Measurements from ENCODE around the gene SMTNL2. TPM values are rescaled to one million over a fixed set of nuclear protein-coding genes. Genes with fewer than 3 reads are reported as not detected.

Gene SMTNL2
- total RNA-seq, 2 donors from 2014 or later = 4.6 to 6.3 TPM

DNA sequence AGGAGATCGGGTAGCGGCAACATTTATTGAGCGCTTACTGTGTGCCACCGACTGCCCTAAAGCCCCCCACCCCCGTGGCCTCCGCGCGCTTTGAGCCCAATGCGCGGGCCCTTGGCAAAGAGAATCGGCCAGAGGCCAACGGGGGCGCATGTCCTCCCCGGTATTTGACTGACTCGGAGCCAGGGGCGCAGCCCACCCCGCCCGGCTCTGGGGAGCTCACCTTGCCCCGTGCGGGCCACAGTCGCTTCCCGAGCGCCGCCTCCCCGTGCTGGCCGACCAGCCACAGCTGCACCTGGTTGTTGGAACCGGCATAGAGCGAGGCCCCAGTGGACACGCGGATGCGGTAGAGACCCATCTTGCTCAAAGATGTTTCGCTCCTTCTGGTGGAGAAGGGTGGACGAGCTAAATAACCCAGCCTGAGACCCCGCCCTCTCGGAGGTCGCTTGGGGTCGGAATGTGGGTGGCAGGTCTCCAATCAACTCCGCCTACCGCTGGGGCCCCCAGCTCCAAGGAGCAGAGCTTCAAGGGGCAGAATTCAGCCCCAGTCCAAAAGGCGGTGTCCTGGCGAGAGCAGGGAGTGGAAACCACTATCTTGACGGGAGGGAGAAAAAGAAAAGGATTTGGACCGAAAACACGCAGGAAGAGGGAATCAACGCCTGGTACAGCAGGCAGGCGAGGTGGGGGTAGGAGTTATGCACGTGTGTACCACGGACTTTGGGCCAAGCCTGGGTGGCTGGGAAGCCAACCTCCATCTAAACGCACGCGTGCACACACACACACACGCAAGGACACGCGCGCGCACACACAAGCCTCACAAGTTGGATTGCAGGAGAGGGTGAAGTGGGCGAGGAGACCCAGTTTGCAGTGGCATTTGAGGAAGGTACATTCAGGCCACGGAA lies 57.2 kb downstream of the SMTNL2 start, which contains the start of gene ALOX15:
TSS of gene ALOX15 (minus strand) at position 382 of the 899 bp plus-strand sequence. CDS start at position 355, 27 bp downstream.
- no peak for DNase-seq (ENCODE audit: low spot score)
- Histone ChIP-seq H3K9me3 (no peaks in the 10 kb centered on the region), H3K27me3 (replicated peaks; ENCODE audit: insufficient read depth) (peaks cover 12% of the 10 kb centered on the region), H3K4me3 (no peak within 1 kb of the TSS), H3K4me1 (replicated peaks) (no peaks in the 10 kb centered on the region), H3K36me3 (no peaks in the 10 kb centered on the region), H3K27ac (no peak within 1 kb of the TSS)
- TF ChIP-seq POLR2AphosphoS5 (IDR thresholded peaks at IDR 0.05) (no peak), POLR2A (IDR thresholded peaks at IDR 0.05) (no peak)
- TF ChIP-seq, protein P1, sequence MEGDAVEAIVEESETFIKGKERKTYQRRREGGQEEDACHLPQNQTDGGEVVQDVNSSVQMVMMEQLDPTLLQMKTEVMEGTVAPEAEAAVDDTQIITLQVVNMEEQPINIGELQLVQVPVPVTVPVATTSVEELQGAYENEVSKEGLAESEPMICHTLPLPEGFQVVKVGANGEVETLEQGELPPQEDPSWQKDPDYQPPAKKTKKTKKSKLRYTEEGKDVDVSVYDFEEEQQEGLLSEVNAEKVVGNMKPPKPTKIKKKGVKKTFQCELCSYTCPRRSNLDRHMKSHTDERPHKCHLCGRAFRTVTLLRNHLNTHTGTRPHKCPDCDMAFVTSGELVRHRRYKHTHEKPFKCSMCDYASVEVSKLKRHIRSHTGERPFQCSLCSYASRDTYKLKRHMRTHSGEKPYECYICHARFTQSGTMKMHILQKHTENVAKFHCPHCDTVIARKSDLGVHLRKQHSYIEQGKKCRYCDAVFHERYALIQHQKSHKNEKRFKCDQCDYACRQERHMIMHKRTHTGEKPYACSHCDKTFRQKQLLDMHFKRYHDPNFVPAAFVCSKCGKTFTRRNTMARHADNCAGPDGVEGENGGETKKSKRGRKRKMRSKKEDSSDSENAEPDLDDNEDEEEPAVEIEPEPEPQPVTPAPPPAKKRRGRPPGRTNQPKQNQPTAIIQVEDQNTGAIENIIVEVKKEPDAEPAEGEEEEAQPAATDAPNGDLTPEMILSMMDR (IDR thresholded peaks at IDR 0.05) = no peak
- WGBS = 8% methylated on average over 56 of the region's 58 CpGs
- intact Hi-C loops (cut with DNase I) = no loop called here

DNA sequence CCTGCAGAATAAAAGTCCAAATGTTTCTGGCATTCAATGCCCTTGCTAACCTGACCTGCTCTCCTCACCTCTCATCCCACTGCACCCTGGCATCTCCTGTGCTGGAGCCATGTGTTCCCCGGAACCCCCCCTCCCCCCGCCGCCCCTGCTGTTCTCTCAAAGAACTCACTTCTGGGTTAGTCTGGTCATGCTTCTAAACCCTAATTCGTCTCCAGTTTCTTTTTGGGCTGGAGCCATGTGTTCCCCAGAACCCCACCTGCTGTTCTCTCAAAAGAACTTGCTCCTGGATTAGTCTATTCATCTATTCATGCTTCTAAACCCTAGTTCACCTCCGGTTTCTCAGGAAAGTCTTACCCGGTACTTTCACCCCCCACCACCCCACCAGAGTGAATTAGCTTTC lies 58.0 kb downstream of the SMTNL2 start:
- Histone ChIP-seq H3K27ac (no peak overlapping the region), H3K36me3 (no peaks in the 10 kb centered on the region), H3K27me3 (replicated peaks; ENCODE audit: insufficient read depth) (peaks cover 12% of the 10 kb centered on the region), H3K4me3 (no peak overlapping the region), H3K9me3 (no peaks in the 10 kb centered on the region), H3K4me1 (replicated peaks) (no peaks in the 10 kb centered on the region)
- no peak for DNase-seq (ENCODE audit: low spot score)
- intact Hi-C loops (cut with DNase I) = no loop called here
- 15% methylated on average over 6 of the region's 6 CpGs for WGBS
- TF ChIP-seq POLR2A (IDR thresholded peaks at IDR 0.05) = no peak
- TF ChIP-seq, protein P1 (IDR thresholded peaks at IDR 0.05) = no peak
- TF ChIP-seq POLR2AphosphoS5 (IDR thresholded peaks at IDR 0.05) = no peak

DNA sequence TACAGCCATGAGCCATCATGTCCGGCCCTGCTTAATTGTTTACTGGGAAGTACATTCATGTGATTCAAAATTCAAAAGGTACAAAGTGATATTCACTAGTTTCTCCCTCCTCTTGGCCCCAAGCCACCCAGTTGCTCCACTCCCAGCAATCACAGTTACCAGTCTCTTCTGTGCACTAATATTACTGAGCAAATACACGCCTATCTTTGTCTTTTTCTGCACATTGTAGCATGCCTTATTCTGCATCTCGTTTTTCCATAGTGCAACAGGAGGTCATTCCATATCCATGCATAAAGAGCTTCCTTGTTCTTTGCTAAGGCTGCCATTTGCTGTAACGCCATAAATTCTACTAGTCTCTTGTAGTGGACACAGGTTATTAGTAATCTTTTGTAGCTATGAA lies 59.3 kb downstream of the SMTNL2 start:
- H3K4me3 ChIP-seq = no peak overlapping the region
- H3K27ac ChIP-seq = no peak overlapping the region
- peaks cover 9% of the 10 kb centered on the region for H3K27me3 ChIP-seq (replicated peaks; ENCODE audit: insufficient read depth)
- intact Hi-C loops (cut with DNase I) = no loop called here
- TF ChIP-seq, protein P1 (IDR thresholded peaks at IDR 0.05) = no peak
- TF ChIP-seq POLR2A (IDR thresholded peaks at IDR 0.05) = no peak
- no peak for TF ChIP-seq POLR2AphosphoS5 (IDR thresholded peaks at IDR 0.05)
- H3K9me3 ChIP-seq = no peaks in the 10 kb centered on the region
- no peaks in the 10 kb centered on the region for H3K36me3 ChIP-seq
- DNase-seq (ENCODE audit: low spot score) = no peak
- 40% methylated on average over 4 of the region's 4 CpGs for WGBS
- H3K4me1 ChIP-seq (replicated peaks) = no peaks in the 10 kb centered on the region

DNA sequence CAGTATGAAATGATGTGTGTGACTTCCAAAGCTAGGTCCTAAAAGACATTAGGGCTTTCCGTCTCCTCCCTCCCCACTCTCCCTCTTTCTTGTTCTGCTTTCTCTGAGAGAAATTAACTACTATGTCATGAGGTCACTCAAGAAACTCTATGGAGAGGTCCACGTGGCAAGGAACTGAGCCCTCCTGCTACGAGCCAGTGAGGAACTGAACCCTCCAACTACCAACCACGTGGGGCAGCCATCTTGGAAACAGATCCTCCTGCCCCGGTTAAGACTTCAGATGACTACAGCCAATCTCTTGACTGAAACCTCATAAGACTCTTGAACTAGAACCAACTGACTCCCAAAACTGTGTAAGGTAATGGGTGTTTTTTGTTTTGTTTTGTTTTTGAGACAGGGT lies 61.3 kb downstream of the SMTNL2 start:
- TF ChIP-seq POLR2AphosphoS5 (IDR thresholded peaks at IDR 0.05) (no peak), POLR2A (IDR thresholded peaks at IDR 0.05) (no peak)
- TF ChIP-seq, protein P1 (IDR thresholded peaks at IDR 0.05) = no peak
- 78% methylated on average over 5 of the region's 5 CpGs for WGBS
- no peak overlapping the region for H3K4me3 ChIP-seq
- H3K36me3 ChIP-seq = no peaks in the 10 kb centered on the region
- no peak overlapping the region for H3K27ac ChIP-seq
- no peak for DNase-seq (ENCODE audit: low spot score)
- intact Hi-C loops (cut with DNase I) = no loop called here
- peaks cover 3% of the 10 kb centered on the region for H3K27me3 ChIP-seq (replicated peaks; ENCODE audit: insufficient read depth)
- no peaks in the 10 kb centered on the region for H3K9me3 ChIP-seq
- no peaks in the 10 kb centered on the region for H3K4me1 ChIP-seq (replicated peaks)

DNA sequence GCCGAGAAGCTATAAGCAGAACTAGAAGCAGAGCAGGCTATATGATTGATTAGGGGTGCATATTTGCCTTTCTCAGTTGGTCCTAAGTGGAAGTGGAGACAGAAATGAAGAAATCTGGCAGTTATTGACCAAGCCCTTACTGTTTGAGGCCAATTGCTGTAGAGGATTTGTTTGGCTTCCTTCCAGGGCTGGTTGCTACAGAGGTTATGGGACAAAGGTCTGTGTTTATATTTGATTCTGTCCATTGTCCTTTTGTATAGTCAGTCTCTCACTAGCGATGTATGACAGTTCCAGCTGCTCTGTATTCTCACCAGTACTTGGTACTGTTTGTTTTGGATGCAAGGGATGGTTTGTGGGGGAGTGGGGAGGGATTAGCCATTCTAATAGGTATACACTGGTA lies 64.4 kb downstream of the SMTNL2 start:
- H3K4me3 ChIP-seq = no peak overlapping the region
- 26% methylated on average over 2 of the region's 2 CpGs for WGBS
- H3K36me3 ChIP-seq = no peaks in the 10 kb centered on the region
- DNase-seq (ENCODE audit: low spot score) = no peak
- no peaks in the 10 kb centered on the region for H3K9me3 ChIP-seq
- no peak overlapping the region for H3K27ac ChIP-seq
- H3K27me3 ChIP-seq (replicated peaks; ENCODE audit: insufficient read depth) = no peaks in the 10 kb centered on the region
- intact Hi-C loops (cut with DNase I) = no loop called here
- TF ChIP-seq POLR2A (IDR thresholded peaks at IDR 0.05) (no peak), POLR2AphosphoS5 (IDR thresholded peaks at IDR 0.05) (no peak)
- TF ChIP-seq, protein P1 (IDR thresholded peaks at IDR 0.05) = no peak
- no peaks in the 10 kb centered on the region for H3K4me1 ChIP-seq (replicated peaks)
